H9 (cell line): Measurements from ENCODE around the gene PGS1. TPM values are rescaled to one million over a fixed set of nuclear protein-coding genes. Genes with fewer than 3 reads are reported as not detected.

Experiments
- DNase-seq: peaks from one replicate; pipeline ENCODE4 v3.0.0-alpha.2; 2017
- H2AFZ ChIP-seq: one replicate; pipeline ENCODE4 v1.6.1; 2013; ENCODE audit warnings: mild to moderate bottlenecking, low read length, control low read depth, moderate library complexity
- H2AK5ac ChIP-seq: 2 replicates; pipeline ENCODE4 v1.6.1; 2013; ENCODE audit warnings: low read length, control low read depth, mixed read lengths; ENCODE audit not compliant: insufficient read length
- H2BK120ac ChIP-seq: one replicate; pipeline ENCODE4 v1.6.1; 2013; ENCODE audit warnings: low read depth, mild to moderate bottlenecking, low read length, control low read depth, inconsistent platforms; ENCODE audit not compliant: poor library complexity, severe bottlenecking
- H2BK12ac ChIP-seq: 2 replicates; pipeline ENCODE4 v1.6.1; 2013; ENCODE audit warnings: low read length, control low read depth, mixed read lengths, low read depth; ENCODE audit not compliant: insufficient read length
- H2BK15ac ChIP-seq: 2 replicates; pipeline ENCODE4 v1.6.1; 2013; ENCODE audit warnings: low read depth, low read length, control low read depth
- H2BK20ac ChIP-seq: one replicate; pipeline ENCODE4 v1.6.1; 2013; ENCODE audit warnings: low read depth, mild to moderate bottlenecking, low read length, control low read depth, inconsistent platforms; ENCODE audit not compliant: poor library complexity, severe bottlenecking
- H2BK5ac ChIP-seq: 2 replicates; pipeline ENCODE4 v1.6.1; 2013; ENCODE audit warnings: low read length, control low read depth, mixed read lengths; ENCODE audit not compliant: insufficient read length
- H3K14ac ChIP-seq: 2 replicates; pipeline ENCODE4 v1.6.1; 2013; ENCODE audit warnings: low read length, control low read depth; ENCODE audit not compliant: insufficient read depth
- H3K18ac ChIP-seq: 2 replicates; pipeline ENCODE4 v1.6.1; 2013; ENCODE audit warnings: low read depth, mild to moderate bottlenecking, mixed read lengths, low read length, control low read depth; ENCODE audit not compliant: insufficient read length
- H3K23ac ChIP-seq: 2 replicates; pipeline ENCODE4 v1.6.1; 2013; ENCODE audit warnings: low read length, control low read depth, mixed read lengths, low read depth; ENCODE audit not compliant: insufficient read length
- H3K23me2 ChIP-seq: 2 replicates; pipeline ENCODE4 v1.6.1; 2013; ENCODE audit warnings: low read depth, mild to moderate bottlenecking, mixed read lengths, low read length, control low read depth; ENCODE audit not compliant: insufficient read length, poor library complexity, severe bottlenecking
- H3K27ac ChIP-seq: 2 replicates; pipeline ENCODE4 v1.5.1; 2013; ENCODE audit warnings: low read length, control low read depth, mixed read lengths, low read depth; ENCODE audit not compliant: insufficient read length
- H3K27me3 ChIP-seq: 2 replicates; pipeline ENCODE4 v1.6.1; 2013; ENCODE audit warnings: low read length, control low read depth, inconsistent platforms; ENCODE audit not compliant: insufficient read depth
- H3K4ac ChIP-seq: 2 replicates; pipeline ENCODE4 v1.6.1; 2013; ENCODE audit warnings: low read depth, mild to moderate bottlenecking, control low read depth, inconsistent platforms, low read length, moderate library complexity
- H3K4me1 ChIP-seq: 2 replicates; pipeline ENCODE4 v1.6.1; 2013; ENCODE audit warnings: low read length, control low read depth, inconsistent platforms; ENCODE audit not compliant: insufficient read depth
- H3K4me2 ChIP-seq: 2 replicates; pipeline ENCODE4 v1.6.1; 2013; ENCODE audit warnings: low read length, control low read depth, mixed read lengths; ENCODE audit not compliant: insufficient read length, insufficient read depth
- H3K56ac ChIP-seq: 2 replicates; pipeline ENCODE4 v1.6.1; 2013; ENCODE audit warnings: low read depth, mild to moderate bottlenecking, mixed read lengths, low read length, control low read depth; ENCODE audit not compliant: insufficient read length
- H3K79me1 ChIP-seq: 2 replicates; pipeline ENCODE4 v1.6.1; 2013; ENCODE audit warnings: low read depth, mild to moderate bottlenecking, moderate library complexity, low read length, control low read depth, inconsistent platforms; ENCODE audit not compliant: insufficient read depth, poor library complexity, severe bottlenecking
- H3K79me2 ChIP-seq: 2 replicates; pipeline ENCODE4 v1.6.1; 2013; ENCODE audit warnings: low read length, control low read depth, inconsistent platforms; ENCODE audit not compliant: insufficient read depth
- H3K9ac ChIP-seq: 2 replicates; pipeline ENCODE4 v1.6.1; 2013; ENCODE audit warnings: low read length, control low read depth, mixed read lengths; ENCODE audit not compliant: insufficient read length; ENCODE audit errors: extremely low read depth
- H3K9me3 ChIP-seq: one replicate; pipeline ENCODE4 v1.6.1; 2013; ENCODE audit warnings: low read depth, low read length, inconsistent platforms; ENCODE audit not compliant: control insufficient read depth
- H3T11ph ChIP-seq: one replicate; pipeline ENCODE4 v1.6.1; 2013; ENCODE audit warnings: mild to moderate bottlenecking, low read length, control low read depth, inconsistent platforms
- H4K20me1 ChIP-seq: one replicate; pipeline ENCODE4 v1.6.1; 2013; ENCODE audit not compliant: control insufficient read depth, insufficient read length, insufficient read depth
- H4K5ac ChIP-seq: 2 replicates; pipeline ENCODE4 v1.6.1; 2013; ENCODE audit warnings: low read depth, mild to moderate bottlenecking, mixed read lengths, low read length, control low read depth; ENCODE audit not compliant: insufficient read length
- H4K8ac ChIP-seq: replicated peaks from 2 replicates; pipeline ENCODE4 v1.6.1; 2013; ENCODE audit warnings: low read length, control low read depth, mixed read lengths, low read depth; ENCODE audit not compliant: insufficient read length
- H4K91ac ChIP-seq: 2 replicates; pipeline ENCODE4 v1.6.1; 2013; ENCODE audit warnings: low read depth, mild to moderate bottlenecking, moderate library complexity, mixed read lengths, low read length, control low read depth; ENCODE audit not compliant: insufficient read length
- H3K27ac Mint-ChIP-seq, 3 experiments: 2 replicates in 2 of 3; 3 replicates in 1 of 3; pipeline ENCODE4 v1.8.0; 2020 to 2021; ENCODE audit warnings: mixed read lengths in 3 of 3, mild to moderate bottlenecking in 1 of 3, moderate library complexity in 1 of 3
- H3K27me3 Mint-ChIP-seq: 2 replicates; pipeline ENCODE4 v1.8.0; 2021; ENCODE audit warnings: low read depth, mild to moderate bottlenecking, moderate library complexity, mixed read lengths
- H3K36me3 Mint-ChIP-seq, 3 experiments: 2 replicates in 2 of 3; 3 replicates in 1 of 3; pipeline ENCODE4 v1.8.0; 2020 to 2021; ENCODE audit warnings: low read depth in 3 of 3, mixed read lengths in 3 of 3; ENCODE audit not compliant: insufficient read depth in 1 of 3
- H3K4me1 Mint-ChIP-seq, 2 experiments: 2 replicates each; pipeline ENCODE4 v1.8.0; 2020; ENCODE audit warnings: mixed read lengths in 2 of 2
- H3K4me3 Mint-ChIP-seq, 2 experiments: 2 replicates in 1 of 2; 3 replicates in 1 of 2; pipeline ENCODE4 v1.8.0; 2020 to 2021; ENCODE audit warnings: mild to moderate bottlenecking in 2 of 2, mixed read lengths in 2 of 2, moderate library complexity in 1 of 2
- H3K9me3 Mint-ChIP-seq, 2 experiments: 2 replicates in 1 of 2; 3 replicates in 1 of 2; pipeline ENCODE4 v1.8.0; 2020; ENCODE audit warnings: mild to moderate bottlenecking in 2 of 2, mixed read lengths in 2 of 2, moderate library complexity in 1 of 2
- CTCF ChIP-seq: fragments of 200-600 bp; sonication (generic); conservative IDR thresholded peaks from 3 replicates; pipeline ENCODE4 v1.8.0; 2021; ENCODE audit warnings: antibody characterized with exemption, mild to moderate bottlenecking
- WGBS: extraction: QIAGEN DNeasy Blood & Tissue Kit; methylation state at CpG from one replicate; pipeline ENCODE4 v1.1.7; 2013; ENCODE audit warnings: missing lambda C conversion rate, low lambda C conversion rate, mixed read lengths; ENCODE audit not compliant: insufficient read length; ENCODE audit errors: extremely low coverage; 5-methylcytosine and 5-hydroxymethylcytosine counted together
- total RNA-seq: library from RNA; stranded (reverse); gene quantifications from 2 replicates; pipeline ENCODE4 v1.2.1, GENCODE V29; 2021

Gene PGS1
- total RNA-seq, 1 experiment from 2014 or later: 45.7 TPM

GRCh38 chr17:78409191-78409928 lies 30.9 kb downstream of the PGS1 start:
- Histone ChIP-seq H4K20me1 (peaks cover 2% of the 10 kb centered on the region), H3K18ac (no peak overlapping the region)

More at GRCh38 chr17:78409191-78409928, 30.9 kb downstream of the PGS1 start:
- H3K27ac ChIP-seq: no peak overlapping the region
- H2AFZ ChIP-seq: no peak overlapping the region
- H2BK5ac ChIP-seq: no peak overlapping the region
- H4K5ac ChIP-seq: no peak overlapping the region
- H3K27me3 ChIP-seq: no peaks in the 10 kb centered on the region
- peak overlapping the region in 2 of 3 experiments; percentile 12 to 15; a peak in 2 of 7 replicates for H3K27ac Mint-ChIP-seq
- no peak overlapping the region for H3K4me2 ChIP-seq
- H3K4ac ChIP-seq: no peak overlapping the region
- no peak overlapping the region for H3K56ac ChIP-seq
- no peak overlapping the region for H2BK12ac ChIP-seq
- H3K79me2 ChIP-seq: peaks cover 6% of the 10 kb centered on the region; the same call in 1 of the 2 replicates
- no peaks in the 10 kb centered on the region for H3K4me1 ChIP-seq
- no peak overlapping the region for H2BK15ac ChIP-seq
- no peak overlapping the region for H3K9ac ChIP-seq
- H3K23me2 ChIP-seq: no peaks in the 10 kb centered on the region
- H3K23ac ChIP-seq: peak overlapping the region; percentile 52
- WGBS: no CpG with 5 or more reads among the region's 12 CpGs
- no peaks in the 10 kb centered on the region for H3K9me3 ChIP-seq
- no peaks in the 10 kb centered on the region for H3K27me3 Mint-ChIP-seq
- no peaks in the 10 kb centered on the region for H3K9me3 Mint-ChIP-seq
- H4K8ac ChIP-seq: no peak overlapping the region
- H3K4me1 Mint-ChIP-seq: peaks cover 16 to 21% of the 10 kb centered on the region in 2 experiments
- no peak for DNase-seq
- no peak overlapping the region for H2BK20ac ChIP-seq
- H4K91ac ChIP-seq: no peak overlapping the region
- no peak overlapping the region for H3K4me3 Mint-ChIP-seq
- no peak for TF ChIP-seq CTCF
- no peak overlapping the region for H2AK5ac ChIP-seq
- H3T11ph ChIP-seq: no peak overlapping the region
- H3K36me3 Mint-ChIP-seq: peaks cover 18 to 47% (median 28%) of the 10 kb centered on the region in 3 experiments; a peak in 6 of 7 replicates
- no peak overlapping the region; the same call in 1 of the 2 replicates for H3K14ac ChIP-seq
- H3K79me1 ChIP-seq: peaks cover 5% of the 10 kb centered on the region
- H2BK120ac ChIP-seq: no peak overlapping the region
